ENCODE measurements around the gene LBX2.

The LBX2 gene

DNA sequence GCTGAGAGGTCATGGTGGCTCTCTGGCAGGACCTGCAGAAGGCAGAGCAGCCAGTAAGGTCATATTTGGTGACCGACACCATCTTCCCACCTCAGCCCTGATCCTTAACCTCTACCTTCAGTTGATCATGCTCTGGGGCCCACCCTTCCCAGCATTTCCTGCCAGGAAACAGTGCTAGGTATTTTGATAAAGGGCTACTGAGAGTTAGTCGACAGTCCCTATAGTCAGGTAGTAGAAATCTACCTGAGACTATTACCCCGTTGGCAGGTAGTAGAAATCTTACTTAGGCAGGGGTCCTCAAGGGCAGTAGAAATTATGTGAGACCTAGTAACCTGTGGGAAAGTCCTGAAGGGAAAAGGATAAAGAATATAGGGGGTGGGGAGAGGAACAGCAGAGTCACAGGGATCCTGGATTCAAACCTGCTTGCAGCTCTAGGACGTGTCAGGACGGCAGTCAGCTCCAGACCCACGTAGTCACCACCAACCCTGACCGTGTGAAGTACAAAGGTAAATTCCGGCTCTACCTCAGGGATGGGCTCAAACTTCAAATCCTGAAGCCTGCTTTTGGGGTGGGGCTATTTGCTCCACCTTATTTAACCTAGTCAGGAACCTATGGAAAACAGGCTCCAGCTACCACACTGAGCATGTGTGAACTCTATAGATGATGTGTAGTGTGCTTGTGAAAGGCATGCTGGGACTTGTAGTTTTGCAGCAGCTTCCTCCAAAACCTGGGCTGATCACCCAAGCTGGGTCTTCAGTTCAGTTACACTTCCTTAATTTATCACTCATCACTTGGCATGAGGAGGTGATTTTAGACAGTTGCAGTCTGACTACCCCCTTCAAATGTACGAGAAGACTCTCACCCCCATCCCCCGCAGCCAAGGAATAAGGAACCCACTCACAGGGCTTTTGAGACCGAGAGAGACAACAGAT is 26.6 kb upstream of the LBX2 start, which contains the start of gene DQX1:
Gene DQX1 (minus strand): TSS at position 515 of the 932 bp plus-strand sequence. CDS start 502 bp downstream, at position 13.
- DNase-seq: peak in 1 of 6 experiments; percentile 18

DNA sequence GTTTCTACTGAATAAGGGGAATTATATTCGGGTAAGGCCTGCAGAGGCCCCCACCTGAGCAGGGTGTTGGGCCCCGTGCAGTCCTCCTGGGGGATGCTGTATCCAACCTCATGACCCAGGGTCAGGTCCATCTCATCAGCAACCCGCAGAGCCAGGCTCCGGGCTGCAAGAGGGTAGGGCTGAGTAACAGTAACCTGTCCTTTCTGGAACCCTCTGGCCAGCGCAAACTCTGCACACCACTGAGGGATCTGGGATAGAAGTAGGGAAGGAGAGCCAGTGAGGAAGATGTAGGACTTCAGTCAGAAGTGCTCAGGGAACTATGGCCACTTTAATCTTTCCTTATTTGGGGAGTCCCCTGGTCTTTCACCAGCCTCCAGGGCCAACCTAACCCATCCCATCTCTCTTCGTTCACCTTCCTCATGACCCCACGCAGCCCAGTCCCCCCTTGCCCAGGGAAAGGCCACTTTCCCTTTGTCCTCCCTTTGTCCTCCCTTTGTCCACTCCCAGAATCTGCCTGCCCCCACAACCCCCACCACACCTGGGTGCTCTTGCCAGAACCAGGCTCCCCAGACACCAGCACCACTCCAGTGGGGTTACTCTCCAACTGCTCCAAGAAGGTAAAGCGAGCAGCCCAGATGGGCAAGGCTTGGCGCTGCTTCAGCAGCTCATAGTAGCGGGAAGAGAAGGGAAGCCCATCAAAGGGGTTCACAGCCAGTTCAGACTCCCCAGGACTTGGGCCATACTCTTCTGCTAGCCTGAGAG is 25.7 kb upstream of the LBX2 start:
- no peak for DNase-seq

DNA sequence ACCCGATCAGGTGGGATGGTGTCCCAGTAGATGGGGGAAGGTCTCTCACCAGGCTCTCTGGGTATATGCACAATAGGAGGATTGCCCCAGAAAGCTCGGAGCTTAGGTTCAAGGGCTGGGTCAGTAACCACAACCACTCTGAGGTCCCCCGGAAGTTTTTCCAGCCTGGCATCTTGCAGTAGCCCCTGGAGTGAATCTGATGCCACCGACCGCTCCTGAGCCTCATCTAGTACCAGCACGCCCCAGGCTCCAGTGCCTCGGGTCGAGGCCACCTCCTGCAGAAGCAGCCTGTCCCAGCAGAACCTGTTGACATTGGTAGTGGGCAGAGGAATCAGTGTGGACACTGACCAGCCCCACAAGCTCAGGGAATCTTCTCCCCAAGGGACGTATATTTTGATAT is 24.6 kb upstream of the LBX2 start:
- DNase-seq: no peak

DNA sequence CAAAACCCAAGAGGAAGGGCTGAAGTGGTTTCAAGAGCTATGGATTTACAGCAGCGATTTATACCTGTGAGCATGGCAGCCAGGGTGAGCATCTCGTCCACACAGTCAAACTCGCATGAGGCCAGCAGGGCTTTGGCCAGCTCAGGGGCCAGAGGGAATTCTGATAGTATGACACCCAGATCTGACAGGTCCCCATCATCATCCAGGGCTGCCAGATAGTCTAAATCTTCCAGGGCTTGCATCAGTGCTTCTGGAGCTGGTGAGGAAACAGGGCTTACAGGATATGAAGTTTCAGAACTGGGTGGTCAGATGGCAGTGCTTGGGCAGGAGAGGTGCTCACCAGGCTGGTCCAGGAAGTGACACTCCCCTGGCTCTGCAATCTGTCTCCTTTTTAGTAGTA is 23.1 kb upstream of the LBX2 start:
- DNase-seq: no peak

DNA sequence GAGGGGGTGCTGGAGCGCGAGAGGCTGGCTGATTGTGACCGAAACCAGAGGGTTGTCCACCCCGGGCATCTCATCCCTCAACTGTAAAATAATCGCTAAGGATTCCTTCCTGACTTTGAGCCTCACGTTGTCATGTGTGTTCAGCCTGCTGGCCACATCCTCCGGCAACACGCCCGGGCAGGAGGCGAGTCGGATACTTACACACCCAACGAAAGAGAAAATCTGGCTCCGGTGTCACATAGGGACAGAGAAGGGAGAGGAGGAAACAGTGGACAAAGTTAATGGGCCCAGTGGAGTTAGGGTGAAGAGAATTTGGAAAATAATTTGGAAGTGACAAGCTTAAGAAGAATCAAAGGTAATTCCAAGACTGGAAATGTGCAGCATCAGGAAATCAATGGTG is 17.2 kb upstream of the LBX2 start:
- DNase-seq: no peak

DNA sequence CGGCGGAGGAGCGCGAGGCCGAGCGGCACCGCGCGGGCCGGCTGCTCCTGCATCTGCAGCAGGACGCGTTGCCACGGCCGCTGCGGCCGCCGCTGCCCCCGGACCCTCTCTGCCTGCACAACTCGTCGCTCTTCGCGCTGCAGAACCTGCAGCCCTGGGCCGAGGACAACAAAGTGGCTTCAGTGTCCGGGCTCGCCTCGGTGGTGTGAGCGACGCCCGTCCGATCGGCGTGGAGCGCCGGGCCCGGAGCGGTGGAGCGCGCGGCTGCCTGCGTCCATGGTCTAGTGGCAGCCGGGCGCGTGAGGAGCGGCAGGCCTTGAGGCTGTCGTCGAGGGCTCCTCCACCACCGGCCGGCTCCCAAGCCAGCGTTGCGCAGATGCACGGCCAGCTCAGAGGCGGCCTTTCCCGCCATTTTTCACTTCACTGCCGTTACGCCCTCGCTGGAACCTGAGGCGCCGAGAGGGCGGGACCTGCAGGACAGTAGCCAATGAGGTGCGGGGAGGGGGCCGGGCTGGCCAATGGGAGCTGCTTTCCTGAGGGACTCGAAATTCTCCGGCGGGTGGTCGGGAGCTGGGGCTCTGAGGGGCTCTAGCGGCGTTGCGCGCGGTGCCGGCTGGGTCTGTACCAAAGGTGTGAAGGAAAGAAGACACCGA is 16.7 kb upstream of the LBX2 start:
- DNase-seq: peak in 5 of 6 experiments; percentile 48 to 76 (median 62)

DNA sequence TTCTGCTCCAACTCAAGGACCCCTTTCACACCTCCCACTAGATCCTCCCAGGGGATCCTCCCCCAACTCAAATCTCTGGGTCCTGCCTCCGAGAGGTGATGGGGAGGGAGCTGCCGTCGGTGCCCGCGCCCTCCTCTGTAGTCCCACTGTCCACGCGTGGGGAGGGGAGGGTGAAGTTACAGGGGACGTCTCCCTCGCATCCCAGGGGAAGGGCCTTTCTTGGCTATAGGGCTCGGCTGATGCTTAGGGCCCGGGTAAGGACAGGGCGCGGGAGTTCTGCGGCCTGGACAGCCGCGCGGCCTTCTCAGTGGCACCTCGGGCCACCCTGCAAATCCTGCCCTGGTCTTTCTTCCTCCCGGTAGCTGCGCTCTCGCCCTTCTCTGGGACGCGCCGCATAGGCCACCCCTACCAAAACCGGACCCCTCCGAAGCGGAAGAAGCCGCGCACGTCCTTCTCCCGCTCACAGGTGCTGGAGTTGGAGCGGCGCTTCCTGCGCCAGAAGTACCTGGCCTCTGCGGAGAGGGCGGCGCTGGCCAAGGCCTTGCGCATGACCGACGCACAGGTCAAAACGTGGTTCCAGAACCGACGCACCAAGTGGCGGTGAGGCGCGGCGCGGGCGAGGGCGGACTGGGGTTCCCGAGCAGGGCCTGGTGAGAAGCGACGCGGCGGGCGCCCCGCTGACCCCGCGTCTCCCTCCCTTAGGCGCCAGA is 16.0 kb upstream of the LBX2 start:
- peak in 2 of 6 experiments; percentile 4 to 30 for DNase-seq

DNA sequence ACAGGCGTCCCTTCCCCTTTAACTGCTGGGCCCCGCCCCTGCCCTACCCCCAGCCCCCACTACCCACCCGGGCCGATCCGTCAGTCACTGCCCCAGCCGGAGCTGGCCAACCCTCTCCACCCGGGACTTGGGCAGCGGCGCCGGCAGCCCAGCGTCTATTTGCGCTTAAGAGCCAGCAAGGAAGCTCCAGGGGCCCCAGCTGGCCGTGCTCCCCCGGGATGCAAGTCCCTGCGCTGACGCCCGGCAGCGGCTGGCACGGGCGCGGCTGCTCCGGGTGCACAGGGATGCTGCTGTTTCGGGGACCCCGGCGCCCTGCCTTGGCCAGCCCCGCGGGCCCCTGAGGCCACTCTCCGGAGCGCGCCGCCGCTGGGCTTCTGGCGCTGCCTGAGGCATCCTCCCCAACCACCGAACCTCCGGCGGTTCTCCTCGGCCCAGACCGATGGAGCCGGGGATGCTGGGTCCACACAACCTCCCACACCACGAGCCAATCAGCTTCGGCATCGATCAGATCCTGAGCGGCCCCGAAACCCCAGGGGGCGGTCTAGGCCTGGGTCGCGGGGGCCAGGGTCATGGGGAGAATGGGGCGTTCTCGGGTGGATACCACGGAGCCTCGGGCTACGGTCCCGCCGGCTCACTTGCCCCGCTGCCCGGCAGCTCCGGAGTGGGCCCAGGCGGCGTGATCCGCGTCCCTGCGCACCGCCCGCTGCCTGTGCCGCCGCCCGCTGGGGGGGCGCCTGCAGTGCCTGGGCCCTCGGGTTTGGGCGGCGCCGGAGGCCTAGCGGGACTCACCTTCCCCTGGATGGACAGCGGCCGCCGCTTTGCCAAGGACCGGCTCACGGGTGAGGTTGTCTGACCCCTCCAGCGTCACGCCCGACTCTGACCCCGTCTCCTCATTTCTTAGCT is 15.2 kb upstream of the LBX2 start, which contains the start of gene TLX2:
Gene TLX2 (plus strand): TSS at position 83 of the 903 bp plus-strand sequence. CDS start 357 bp downstream, at position 440.
- peak in 2 of 6 experiments; percentile 30 to 43 for DNase-seq

DNA sequence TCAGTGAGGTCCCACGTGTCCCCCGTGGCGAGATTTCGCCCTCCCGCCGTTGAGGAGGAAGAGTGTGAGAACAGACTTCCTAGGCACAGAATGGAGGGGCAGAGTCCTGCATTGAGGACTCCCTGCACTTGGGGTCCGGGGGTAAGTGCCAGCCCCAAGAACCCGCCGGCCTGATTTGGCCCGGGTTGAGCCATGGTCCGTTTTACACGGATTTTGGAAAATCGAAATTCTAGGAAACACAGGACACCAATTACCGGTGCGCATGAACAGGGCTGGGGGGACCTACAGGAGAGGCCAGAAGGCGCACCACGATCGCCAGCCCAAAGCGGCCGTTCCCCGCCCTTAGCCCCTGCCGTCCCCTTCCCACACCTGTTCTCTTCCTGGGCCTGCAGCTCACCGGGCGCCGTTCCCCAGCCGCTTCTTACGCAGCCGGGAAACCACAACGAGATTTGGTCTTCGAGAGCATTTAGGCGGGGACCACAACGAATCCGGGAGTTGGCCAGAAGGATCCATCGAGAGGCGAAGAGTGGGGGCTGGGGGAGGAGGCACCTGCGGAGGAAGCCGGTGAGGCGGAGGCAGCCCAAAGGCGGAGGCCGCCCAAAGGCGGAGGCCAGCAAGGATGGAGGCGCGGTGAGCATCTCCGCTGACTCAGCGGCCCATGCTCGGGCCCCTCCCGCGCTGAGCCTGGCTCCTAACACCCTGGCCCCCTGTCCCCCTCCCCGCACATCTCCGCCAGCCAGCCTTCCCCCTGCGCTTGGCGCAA is 14.4 kb upstream of the LBX2 start:
- DNase-seq: peak in 2 of 6 experiments; percentile 20 to 28

DNA sequence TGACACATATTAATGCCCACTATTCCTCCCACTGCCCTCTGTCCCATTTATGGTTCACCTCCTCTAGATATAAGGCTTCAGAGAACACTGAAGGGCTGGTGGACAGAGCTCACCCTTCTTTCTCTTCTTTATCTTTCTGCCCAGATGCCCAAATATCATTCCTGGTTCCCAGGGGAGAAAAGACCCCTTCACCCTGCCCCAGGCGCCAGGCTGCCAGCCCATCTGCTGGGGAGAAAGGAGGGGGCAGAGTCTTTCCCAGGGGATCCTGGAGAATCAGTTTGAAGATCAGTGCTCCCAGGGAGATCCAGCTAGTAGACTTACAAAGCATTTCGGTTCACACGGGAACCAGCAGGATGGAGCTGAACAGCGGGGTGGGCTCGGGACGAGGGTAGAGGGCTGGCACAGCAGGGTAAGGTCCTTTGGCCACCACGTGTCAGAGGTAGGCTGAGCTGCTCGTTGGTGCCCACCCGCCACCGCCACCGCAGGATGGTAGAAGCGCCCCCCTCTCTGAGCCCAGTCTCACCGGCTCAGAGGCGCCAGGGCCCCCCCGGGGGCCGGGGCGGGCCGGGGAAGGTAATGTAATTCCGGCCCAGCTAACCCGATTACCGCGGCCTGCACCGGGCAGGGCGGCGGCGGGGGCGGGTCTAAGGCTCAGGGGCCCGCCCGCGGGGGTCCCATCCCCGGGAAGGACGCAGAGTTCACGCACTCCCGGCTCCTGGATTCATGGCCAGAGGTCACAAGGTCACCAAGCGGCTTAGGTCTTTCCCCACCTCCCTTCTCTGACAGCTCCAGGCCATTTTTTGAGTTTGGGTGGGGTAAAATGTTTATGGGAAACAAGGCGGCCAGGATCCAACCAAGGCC is 13.6 kb upstream of the LBX2 start:
- DNase-seq: no peak

DNA sequence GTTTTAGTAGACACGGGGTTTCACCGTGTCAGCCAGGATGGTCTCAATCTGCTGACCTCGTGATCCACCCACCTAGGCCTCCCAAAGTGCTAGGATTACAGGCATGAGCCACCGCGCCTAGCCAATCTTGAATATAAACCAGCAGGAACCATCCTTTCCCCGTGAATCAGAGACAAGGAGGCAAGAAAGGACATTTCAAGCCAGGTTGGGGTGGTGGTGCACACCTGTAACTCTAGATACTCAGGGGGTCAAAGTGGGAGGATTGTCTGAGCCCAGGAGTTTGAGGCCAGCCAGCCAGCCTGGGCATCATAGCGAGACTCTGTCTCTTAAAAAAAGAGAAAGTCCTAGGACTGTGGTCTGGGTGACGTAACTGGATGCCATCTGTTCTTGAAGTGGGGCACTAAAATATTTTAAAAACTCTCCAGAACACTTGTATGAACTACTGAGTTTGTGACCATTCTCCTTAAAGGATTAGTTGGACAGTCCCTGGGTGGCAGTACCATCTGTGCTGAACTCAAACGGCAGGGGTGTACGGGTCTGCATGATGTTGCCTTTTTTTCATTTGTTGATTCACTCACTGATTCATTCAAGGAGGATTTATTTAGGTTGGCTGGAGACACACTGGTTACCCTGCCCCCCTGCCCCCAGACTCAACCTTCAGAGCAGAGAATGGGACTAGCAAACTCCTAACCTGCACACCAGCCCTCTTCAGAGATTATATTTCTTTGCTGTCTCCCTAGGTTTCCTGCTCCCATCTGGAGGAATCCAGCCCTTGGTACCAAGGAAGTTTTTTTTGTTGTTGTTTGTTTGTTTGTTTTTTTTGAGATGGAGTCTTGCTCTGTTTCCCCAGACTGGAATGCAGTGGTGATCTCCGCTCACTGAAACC is 11.9 kb upstream of the LBX2 start:
- DNase-seq: no peak

DNA sequence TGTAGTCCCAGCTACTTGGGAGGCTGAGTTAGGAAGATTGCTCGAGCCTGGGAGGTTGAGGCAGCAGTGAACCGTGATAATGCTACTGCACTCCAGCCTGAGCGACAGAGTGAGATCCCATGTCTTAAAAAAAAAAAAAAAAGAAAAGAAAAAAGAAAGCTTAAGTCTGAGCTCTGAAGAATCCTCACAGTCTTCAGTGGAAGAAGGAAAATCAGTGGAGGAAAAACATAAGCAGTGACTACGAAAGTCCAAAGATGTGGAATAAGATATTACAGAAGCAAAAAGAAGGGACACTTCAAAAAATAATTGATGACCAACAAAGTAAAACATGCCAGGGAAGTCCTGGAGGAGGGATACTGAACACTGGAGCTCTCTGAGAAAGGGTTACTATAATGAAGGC is 10.9 kb upstream of the LBX2 start:
- no peak for DNase-seq

DNA sequence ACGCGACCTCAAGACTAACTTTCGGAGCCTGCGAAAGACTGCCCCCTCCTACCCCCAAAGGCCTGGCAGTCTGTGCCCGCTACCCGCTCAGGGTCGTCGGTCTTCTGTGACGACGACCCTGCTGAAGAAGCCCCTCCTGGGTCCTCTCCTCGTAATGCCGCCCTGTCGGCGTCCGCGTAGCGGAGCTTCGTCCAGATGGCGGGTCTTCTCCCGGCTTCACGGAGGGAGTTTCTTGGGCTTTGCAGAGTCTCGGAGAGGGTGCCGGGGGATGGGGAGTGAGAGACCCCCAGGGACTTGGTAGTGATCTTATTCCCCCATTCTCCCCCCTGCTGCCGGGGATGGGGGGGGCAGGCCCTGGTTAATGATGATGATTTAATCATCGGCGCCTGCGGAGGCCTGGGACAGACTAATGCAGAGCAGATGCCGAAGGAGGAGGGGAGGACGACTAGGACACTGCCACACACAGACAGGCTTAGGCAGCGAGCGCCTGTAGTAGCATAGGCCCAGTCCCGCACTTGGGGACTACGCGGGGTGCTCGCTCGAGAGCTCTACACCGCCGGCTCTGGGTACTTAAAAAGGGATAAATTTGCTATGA is 8.6 kb upstream of the LBX2 start:
- peak in 2 of 6 experiments; percentile 13 to 51 for DNase-seq

DNA sequence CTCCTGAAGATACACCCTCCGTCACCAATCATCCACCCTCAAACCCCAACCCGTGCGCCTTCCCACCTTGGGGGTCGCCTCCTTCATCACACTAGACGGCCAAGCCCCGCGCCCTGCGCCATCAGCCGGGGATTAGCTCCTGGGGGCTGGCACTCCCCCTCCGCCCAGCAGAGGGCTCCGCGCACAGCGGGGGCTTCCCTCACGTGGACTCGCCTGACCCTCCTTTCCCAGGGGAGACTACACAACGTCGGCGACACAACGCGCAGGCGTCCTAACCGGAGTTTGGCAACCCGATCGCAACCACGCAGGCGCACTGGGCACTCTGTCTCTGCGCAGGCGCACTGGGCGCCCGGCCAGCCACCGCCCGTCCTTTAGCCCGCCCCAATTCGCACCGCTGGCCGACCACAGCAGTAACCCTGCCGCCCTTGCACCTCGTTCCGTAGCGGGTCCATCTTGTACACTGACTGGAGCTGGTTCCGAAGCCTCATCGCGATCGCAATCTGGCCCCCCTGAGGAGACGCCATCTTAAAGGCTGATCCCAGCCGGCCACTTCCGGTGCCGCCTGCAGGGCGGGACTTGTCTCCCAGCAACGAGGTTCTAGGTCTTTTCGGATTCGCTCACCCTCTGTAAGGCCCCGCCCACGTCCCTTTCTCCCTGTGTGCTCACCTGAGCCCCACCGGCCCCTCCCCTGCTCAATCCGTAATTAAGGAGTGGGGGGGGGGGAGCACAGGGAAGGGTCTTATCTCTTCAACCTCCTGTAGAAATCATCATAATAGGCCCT is 7.9 kb upstream of the LBX2 start, which contains the start of gene PCGF1:
Gene PCGF1 (minus strand): TSS at position 551 of the 781 bp plus-strand sequence. CDS start 27 bp downstream, at position 524.
- peak; percentile 94 to 100 (median 98) for DNase-seq

DNA sequence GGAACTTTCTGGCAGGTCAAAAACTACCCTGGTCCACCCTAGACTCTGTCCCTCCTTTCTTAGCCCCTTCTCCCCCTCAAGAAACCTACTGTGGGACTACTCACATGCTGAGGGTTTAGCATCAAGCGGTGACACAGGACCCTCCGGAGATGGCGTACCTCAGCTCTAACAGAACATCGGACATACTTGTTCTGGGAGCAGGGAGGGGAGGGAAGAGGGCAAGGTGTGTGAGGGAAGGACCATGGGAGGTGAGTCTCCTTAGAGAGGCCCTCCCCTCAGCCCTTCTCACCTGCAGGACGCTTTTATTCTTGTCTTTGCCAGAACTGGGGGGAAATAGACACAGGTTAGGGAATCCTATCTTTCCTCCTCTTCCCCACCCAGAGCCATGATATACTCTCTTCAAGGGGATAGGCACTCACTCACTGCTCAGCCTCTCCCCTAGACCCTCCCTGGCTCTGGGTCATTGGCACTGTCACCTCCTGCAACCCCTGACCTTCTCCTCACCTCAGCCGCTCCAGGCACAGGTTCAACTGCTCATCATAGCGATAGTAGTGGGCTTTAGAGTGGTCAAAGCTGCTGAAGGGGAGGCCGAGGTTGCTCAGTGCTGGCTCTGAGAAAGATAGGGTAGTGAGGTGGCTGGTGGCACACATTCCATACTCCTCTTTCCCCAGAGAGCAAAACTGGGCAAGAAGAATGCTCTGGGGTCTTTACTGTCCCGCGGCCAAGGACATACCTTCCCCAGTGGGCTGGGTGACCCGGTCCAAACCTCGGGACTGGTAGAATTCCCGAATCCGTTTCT is 6.2 kb upstream of the LBX2 start:
- no peak for DNase-seq

DNA sequence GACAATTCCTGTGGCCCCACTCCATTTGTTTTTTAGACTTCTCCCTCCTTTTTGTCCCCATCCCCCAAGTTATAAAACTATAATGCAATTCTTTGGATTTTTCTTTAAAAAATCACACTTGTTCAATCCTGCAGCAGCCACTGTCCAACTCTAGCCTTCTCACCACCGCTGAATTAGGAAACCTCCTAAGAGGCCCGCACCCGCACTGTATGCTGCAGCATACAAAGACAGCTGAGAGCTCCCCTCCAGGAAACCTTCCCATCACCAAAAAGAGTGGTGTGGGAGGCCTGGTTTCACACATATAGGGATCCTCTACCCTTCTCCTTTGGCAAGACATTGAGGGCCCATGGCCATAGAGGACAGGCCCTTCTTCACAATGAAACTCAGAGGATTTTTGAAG is 5.2 kb upstream of the LBX2 start:
- no peak for DNase-seq

All from stimulated activated naive CD4-positive, alpha-beta T cell (primary cell).